Muscle of arm (tissue), 12 donors: ENCODE data around the gene C1orf50. TPM values are rescaled to one million over a fixed set of nuclear protein-coding genes. Genes with fewer than 3 reads are reported as not detected.

Experiments
- polyA plus RNA-seq, 12 donors: library from polyadenylated mRNA; unstranded; fragments of 120-200 nt; gene quantifications; one replicate each; pipeline ENCODE4 v1.2.1, GENCODE V29; 2013; ENCODE audit not compliant: insufficient read length in 12 of 12

The C1orf50 gene
- polyA plus RNA-seq, 12 donors = 7.6 to 20.0 (median 12.2) TPM; not detected in 1

Other genes with a start within 250 kb of the C1orf50 start
- gene PPIH, start 108.8 kb upstream of the C1orf50 start, polyA plus RNA-seq = 10 to 100 TPM in 11 of 12 donors, not detected in 1; 22.9 to 49.3 (median 38.7) TPM
- gene YBX1, start 84.8 kb upstream of the C1orf50 start, polyA plus RNA-seq = 1,000 to 10,000 TPM in 4 of 12 donors, 100 to 1,000 TPM in 8; 675 to 1,051 (median 970) TPM
- 1 to 10 TPM in 4 of 12 donors, under 1 TPM in 6, not detected in 2; 0.27 to 2.2 (median 0.72) TPM for gene CLDN19, start 27.0 kb upstream of the C1orf50 start, polyA plus RNA-seq
- gene P3H1, start 221 bp upstream of the C1orf50 start, polyA plus RNA-seq = 100 to 1,000 TPM in 1 of 12 donors, 10 to 100 TPM in 10, not detected in 1; 48.7 to 102 (median 58.2) TPM
- 1 to 10 TPM in 4 of 12 donors, under 1 TPM in 6, not detected in 2; 0.41 to 1.2 (median 0.79) TPM for gene TMEM269, start 17.7 kb downstream of the C1orf50 start, polyA plus RNA-seq
- gene ERMAP, start 49.9 kb downstream of the C1orf50 start, polyA plus RNA-seq = 10 to 100 TPM in 5 of 12 donors, 1 to 10 TPM in 6, not detected in 1; 7.9 to 26.6 (median 9.2) TPM
- gene SVBP, start 50.1 kb downstream of the C1orf50 start, polyA plus RNA-seq = 10 to 100 TPM in 11 of 12 donors, not detected in 1; 39.5 to 66.3 (median 48.9) TPM
- 10 to 100 TPM in 6 of 12 donors, 1 to 10 TPM in 5, not detected in 1; 8.5 to 16.3 (median 10.5) TPM for gene ZNF691, start 79.4 kb downstream of the C1orf50 start, polyA plus RNA-seq
- gene SLC2A1, start 191.6 kb downstream of the C1orf50 start, polyA plus RNA-seq = 10 to 100 TPM in 11 of 12 donors, not detected in 1; 16.5 to 99.0 (median 23.9) TPM